K562 (cell line): Measurements from ENCODE around the gene DIS3L2. TPM values are rescaled to one million over a fixed set of nuclear protein-coding genes. Genes with fewer than 3 reads are reported as not detected.
A peak's percentile ranks its signal among the peaks of the same experiment; 100 is the strongest.

ENCODE experiments used
- ATAC-seq: fragments of 200-7000 bp; cut with Tn5 transposase; 3 replicates; pipeline ENCODE4 v1.9.1; 2020; ENCODE audit warnings: moderate library complexity
- BruUV-seq: library from RNA; stranded (reverse); fragments of 400-500 nt; replicated peaks from 2 replicates; lab custom pipeline; 2021; lab: Mats Ljungman, UMichigan
- CTCF ChIA-PET: fragments of 300-600 bp; formaldehyde crosslinking; extraction: SDS; loops from one replicate; lab custom pipeline; 2021; ENCODE audit warnings: low intra/inter-chr PET ratio; lab: Yijun Ruan, JAX
- POLR2A ChIA-PET: fragments of 300-600, 350-650 bp; sonication (Branson Sonifier 250); formaldehyde crosslinking; extraction: SDS; loops from one replicate; lab custom pipeline; 2021; ENCODE audit warnings: antibody characterized with exemption, inconsistent platforms; lab: Yijun Ruan, JAX
- DNase-seq, 4 experiments: peaks; one replicate each; pipeline versions ENCODE4 v3.0.0 to v3.0.0-alpha.2; 2011 to 2018; ENCODE audit warnings: low spot score in 3 of 4, mixed read lengths in 3 of 4; ENCODE audit errors: extremely low read depth in 1 of 4
- FAIRE-seq: peaks from 2 replicates; lab custom pipeline; 2011; peaks lifted over from hg19 to GRCh38; lab: Jason Lieb, UNC
- H2AFZ ChIP-seq: 2 replicates; pipeline ENCODE4 v1.6.0; 2011; ENCODE audit warnings: low read depth, low read length, control low read depth, inconsistent platforms
- H3K27ac ChIP-seq: fragments of 200-600 bp; 3 replicates; pipeline ENCODE4 v1.8.0; 2011; ENCODE audit warnings: low read depth, mild to moderate bottlenecking, control low read depth, inconsistent platforms, low read length, moderate library complexity, mixed read lengths; ENCODE audit errors: extremely low read depth
- H3K27me3 ChIP-seq, 2 experiments: fragments of 300-600 bp in 1 of 2; 2 replicates in 1 of 2; 3 replicates in 1 of 2; pipeline versions ENCODE4 v1.6.0 to v1.8.0; 2011; ENCODE audit warnings: inconsistent platforms in 2 of 2, low read length in 2 of 2, mild to moderate bottlenecking in 1 of 2, mixed read lengths in 1 of 2, moderate library complexity in 1 of 2; ENCODE audit not compliant: control insufficient read depth in 2 of 2, insufficient read depth in 2 of 2
- H3K36me3 ChIP-seq: fragments of 300-600 bp; 3 replicates; pipeline ENCODE4 v1.8.0; 2011; ENCODE audit warnings: mild to moderate bottlenecking, low read length, inconsistent platforms; ENCODE audit not compliant: control insufficient read depth, insufficient read depth
- H3K4me1 ChIP-seq, 2 experiments: fragments of 200-600 bp in 1 of 2; replicated peaks in 1 of 2; 2 replicates in 1 of 2; 3 replicates in 1 of 2; pipeline versions ENCODE4 v1.5.1 to v1.8.0; 2011; ENCODE audit warnings: inconsistent platforms in 2 of 2, low read length in 2 of 2, mild to moderate bottlenecking in 1 of 2, mixed read lengths in 1 of 2, moderate library complexity in 1 of 2; ENCODE audit not compliant: control insufficient read depth in 2 of 2, insufficient read depth in 2 of 2
- H3K4me2 ChIP-seq: 2 replicates; pipeline ENCODE4 v1.6.1; 2011; ENCODE audit warnings: low read length, control low read depth, inconsistent platforms, mixed read lengths; ENCODE audit not compliant: insufficient read depth
- H3K4me3 ChIP-seq: fragments of 200-600 bp; sonication (generic), shearing (Covaris generic); 2 replicates; pipeline ENCODE4 v1.5.1; 2016; ENCODE audit warnings: control low read depth, inconsistent platforms
- H3K79me2 ChIP-seq: fragments of 200-600 bp; 3 replicates; pipeline ENCODE4 v1.8.0; 2011; ENCODE audit warnings: low read length, inconsistent platforms; ENCODE audit not compliant: control insufficient read depth, insufficient read depth
- H3K9ac ChIP-seq, 2 experiments: 2 replicates each; pipeline versions ENCODE4 v1.6.0 to v1.6.1; 2011; ENCODE audit warnings: low read depth in 2 of 2, low read length in 2 of 2, control low read depth in 1 of 2, inconsistent platforms in 1 of 2, mild to moderate bottlenecking in 1 of 2, mixed read lengths in 1 of 2; ENCODE audit not compliant: insufficient read depth in 1 of 2
- H3K9me1 ChIP-seq: one replicate; pipeline ENCODE4 v1.6.0; 2011; ENCODE audit warnings: inconsistent platforms, mild to moderate bottlenecking, low read length, moderate library complexity; ENCODE audit not compliant: control insufficient read depth, insufficient read depth
- H3K9me3 ChIP-seq: replicated peaks from 2 replicates; pipeline ENCODE4 v1.5.1; 2011; ENCODE audit warnings: low read depth, low read length, inconsistent platforms; ENCODE audit not compliant: control insufficient read depth, insufficient read depth
- H4K20me1 ChIP-seq: replicated peaks from 2 replicates; pipeline ENCODE4 v1.6.1; 2011; ENCODE audit warnings: low read length, inconsistent platforms, mixed read lengths; ENCODE audit not compliant: control insufficient read depth, insufficient read depth
- BCOR ChIP-seq: fragments of 450-650 bp; IDR thresholded peaks from 2 replicates; pipeline ENCODE4 v1.6.1; 2016
- CBFB ChIP-seq: sonication (generic); formaldehyde crosslinking; IDR thresholded peaks from 2 replicates; pipeline ENCODE4 v1.4.0; 2020; ENCODE audit warnings: mild to moderate bottlenecking, missing genetic modification reagents
- E2F5 ChIP-seq: sonication (generic); formaldehyde crosslinking; IDR thresholded peaks from 2 replicates; pipeline ENCODE4 v1.8.0; 2022; ENCODE audit warnings: mild to moderate bottlenecking, missing genetic modification reagents
- MCM5 ChIP-seq: fragments of 450-650 bp; IDR thresholded peaks from 2 replicates; pipeline ENCODE4 v1.6.1; 2016; ENCODE audit warnings: low read depth
- NFIC ChIP-seq: fragments of 450-650 bp; IDR thresholded peaks from 2 replicates; pipeline ENCODE4 v1.6.1; 2017; ENCODE audit warnings: mild to moderate bottlenecking, inconsistent platforms
- SMARCB1 ChIP-seq: IDR thresholded peaks from 2 replicates; pipeline ENCODE4 v1.6.1; 2011; ENCODE audit warnings: improper control_type of control experiment, low read depth; ENCODE audit not compliant: insufficient read length
- ZNF134 ChIP-seq: fragments of 250-450 bp; sonication (Bioruptor Pico); conservative IDR thresholded peaks from 2 replicates; pipeline ENCODE4 v1.4.0; 2020
- WGBS: fragments of 100-300 bp; shearing (Covaris generic); methylation state at CpG from one replicate; pipeline ENCODE4 v1.1.6; 2016; ENCODE audit warnings: low coverage, mixed read lengths; ENCODE audit not compliant: insufficient coverage; ENCODE audit errors: missing lambda C conversion rate; 5-methylcytosine and 5-hydroxymethylcytosine counted together
- in situ Hi-C: fragments of 300-500 bp; cut with MboI; formaldehyde crosslinking; loops from 4 replicates; pipeline ENCODE4 v1.15.0; 2018; ENCODE audit warnings: inconsistent platforms, mixed read lengths
- intact Hi-C: fragments of 100-400 bp; cut with micrococcal nuclease; formaldehyde crosslinking; loops from 2 replicates; pipeline ENCODE4 v1.14.2; 2022
- polyA plus RNA-seq, 8 experiments: library from polyadenylated mRNA; depleted of rRNA in 4 of 8; stranded (reverse) in 5 of 8; unstranded in 3 of 8; fragments of >200 nt; fragmentation: Nextera tagmentation in 2 of 8; fragmentation: Illumina TruSeq in 1 of 8; extraction: Ambion mirVana in 2 of 8; extraction: Trizol in 1 of 8; gene quantifications; 2 replicates each; pipeline versions ENCODE4 v1.2.1 to v1.2.3, GENCODE V29; 2011 to 2014; ENCODE audit warnings: inconsistent platforms in 1 of 8, missing spikeins in 1 of 8
- total RNA-seq, 7 experiments: library from RNA; depleted of rRNA in 6 of 7; stranded (reverse); fragments of >200 nt in 6 of 7; fragmentation: Illumina TruSeq in 2 of 7; extraction: Trizol in 2 of 7; gene quantifications; 2 replicates each; pipeline versions ENCODE4 v1.2.1 to v1.2.3, GENCODE V29; 2011 to 2021; ENCODE audit warnings: low replicate concordance in 1 of 7

Gene DIS3L2
- total and polyA plus RNA-seq, 9 of the 15 experiments (the other 6 are each of a cell fraction or from before 2014, with no cell fraction given) = 1.5 to 19.2 (median 11.2) TPM

- in situ Hi-C loops = no loop called here
- no peak overlapping the region for H3K27ac ChIP-seq
- DNase-seq = peak in 1 of 4 experiments; percentile 7
- H3K4me2 ChIP-seq = no peak overlapping the region
- peak; percentile 22; the same call in 1 of the 2 replicates for TF ChIP-seq NFIC
- no peak for TF ChIP-seq BCOR
- TF ChIP-seq, all 486 proteins: peak for 1
- Histone ChIP-seq H3K4me1 (no peaks in the 10 kb centered on the region), H3K79me2 (no peaks in the 10 kb centered on the region), H2AFZ (no peak overlapping the region), H3K9me1 (no peaks in the 10 kb centered on the region), H3K27me3 (no peaks in the 10 kb centered on the region), H3K9ac (no peak overlapping the region), H3K4me3 (no peak overlapping the region), H4K20me1 (no peaks in the 10 kb centered on the region), H3K36me3 (0 out of 3 replicates have a peak, but pooled peaks cover 2% of the 10 kb centered on the region), H3K9me3 (no peaks in the 10 kb centered on the region)
- ChIA-PET POLR2A (interaction anchor here (0.8 kb wide), 1 partner anchor 14 kb away, joined by 3 read pairs; no protein-coding TSS in a partner anchor), CTCF (no interaction called here)
- ATAC-seq = no peak
- no peak for FAIRE-seq
- 46% methylated on average over 5 of the region's 5 CpGs for whole genome bisulfite sequencing
- no TSS peak for BruUV-seq
- intact Hi-C loops = no loop called here
Measured at GRCh38 chr2:232088771-232089170, 127.3 kb downstream of the DIS3L2 start.

- Histone ChIP-seq H3K9me1 (no peaks in the 10 kb centered on the region), H3K9me3 (no peaks in the 10 kb centered on the region), H3K36me3 (0 out of 3 replicates have a peak, but pooled peaks cover 2% of the 10 kb centered on the region), H3K27me3 (no peaks in the 10 kb centered on the region), H3K4me3 (no peak overlapping the region), H3K79me2 (no peaks in the 10 kb centered on the region), H3K4me2 (no peak overlapping the region), H3K9ac (no peak overlapping the region), H3K27ac (no peak overlapping the region), H2AFZ (no peak overlapping the region), H4K20me1 (no peaks in the 10 kb centered on the region), H3K4me1 (no peaks in the 10 kb centered on the region)
- ChIA-PET POLR2A (interaction anchor here (1.0 kb wide), 1 partner anchor 10 kb away, joined by 3 read pairs; no protein-coding TSS in a partner anchor), CTCF (no interaction called here)
- no peak for DNase-seq
- in situ Hi-C loops (no loop called here), intact Hi-C loops (no loop called here)
- ATAC-seq = no peak
- 70% methylated on average over 3 of the region's 3 CpGs for WGBS
- no peak for FAIRE-seq
- BruUV-seq = no TSS peak
- TF ChIP-seq MCM5 (no peak), E2F5 (CRISPR knock-in tag) (no peak), SMARCB1 (no peak), ZNF134 (CRISPR knock-in tag) (no peak), CBFB (CRISPR knock-in tag) (no peak)
Measured at GRCh38 chr2:232094201-232094600, 132.7 kb downstream of the DIS3L2 start.
